NCI-H345 (cell line): ENCODE results near the gene MYOD1.

Experiments
- DNase-seq: peaks from one replicate; lab custom pipeline; 2025; lab: John Stamatoyannopoulos, UW

MYOD1 gene

DNA sequence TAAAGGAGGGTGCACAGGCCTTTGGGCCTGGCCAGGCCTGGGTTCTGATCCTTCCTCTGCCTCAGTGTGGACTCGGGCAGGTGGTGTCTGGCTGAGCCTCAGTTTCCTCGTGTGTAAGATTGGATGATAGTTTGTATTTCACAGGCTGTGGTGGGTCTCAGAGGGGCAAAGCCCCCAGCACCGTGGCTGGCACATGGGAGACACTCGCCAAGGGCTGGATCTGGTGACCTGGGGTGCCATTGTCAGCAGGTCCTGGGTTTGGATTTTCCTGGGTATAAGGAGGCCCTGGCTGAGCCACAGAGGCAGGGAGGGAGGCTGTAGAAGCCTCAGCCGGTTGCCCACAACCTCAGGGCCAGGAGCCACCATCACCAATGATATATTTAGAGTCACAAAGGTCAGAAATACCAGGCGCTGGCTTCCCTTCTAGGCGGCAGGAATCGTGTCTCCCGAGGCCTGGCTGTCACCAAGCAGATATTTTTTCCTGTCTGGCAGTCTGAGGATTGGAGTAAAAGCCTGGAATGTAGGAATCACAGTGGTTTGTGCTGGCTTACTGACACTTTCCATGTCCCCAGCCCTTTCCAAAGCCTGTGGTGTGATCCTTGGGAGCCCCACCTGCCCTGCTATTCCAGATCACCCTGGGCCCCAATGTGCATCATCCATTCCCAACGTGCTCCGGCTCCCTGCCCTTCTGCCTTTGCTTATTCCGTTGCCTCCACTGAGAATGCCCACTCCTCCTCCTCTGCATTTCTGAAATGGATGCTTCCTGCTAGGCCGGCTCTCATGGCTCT lies 30.8 kb downstream of the MYOD1 start:
- no peak for DNase-seq

DNA sequence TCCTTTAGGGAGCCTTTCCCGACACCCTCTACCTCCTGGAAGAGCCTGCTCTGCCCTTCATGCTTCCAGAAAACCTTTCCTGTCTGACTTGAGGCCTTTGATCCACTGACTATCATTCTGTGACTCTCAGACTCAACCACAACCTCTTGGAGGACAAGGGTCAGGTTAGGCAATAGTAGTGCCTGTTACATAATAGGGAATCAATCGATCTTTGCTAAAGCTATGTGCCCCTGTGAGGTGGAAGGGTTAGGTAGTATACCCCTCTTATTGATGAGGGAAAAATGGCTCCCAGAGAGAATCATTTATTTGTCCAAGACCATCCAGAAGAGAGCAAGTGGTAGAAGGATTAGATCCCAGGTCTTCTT lies 31.4 kb downstream of the MYOD1 start:
- DNase-seq = no peak

DNA sequence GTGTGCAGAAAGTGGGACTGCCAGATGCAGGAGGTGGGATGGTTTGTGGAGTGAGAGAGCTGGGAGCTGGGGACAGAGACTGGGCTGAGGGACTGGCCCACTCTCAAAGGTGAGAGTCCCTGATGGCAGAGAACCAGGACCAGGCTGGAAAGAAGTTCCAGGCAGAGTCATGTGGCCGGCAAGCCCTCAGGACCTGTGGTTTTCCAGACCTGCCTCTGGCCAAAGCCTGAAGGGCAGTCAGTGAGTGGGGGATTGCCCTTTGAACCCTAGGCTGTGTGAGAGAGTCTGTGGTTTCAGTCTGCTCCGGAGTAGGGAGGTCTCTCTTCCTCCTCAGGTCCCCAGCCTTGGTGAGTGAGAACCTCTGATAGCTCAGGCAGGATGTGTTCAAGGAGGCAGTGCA lies 32.2 kb downstream of the MYOD1 start:
- no peak for DNase-seq

DNA sequence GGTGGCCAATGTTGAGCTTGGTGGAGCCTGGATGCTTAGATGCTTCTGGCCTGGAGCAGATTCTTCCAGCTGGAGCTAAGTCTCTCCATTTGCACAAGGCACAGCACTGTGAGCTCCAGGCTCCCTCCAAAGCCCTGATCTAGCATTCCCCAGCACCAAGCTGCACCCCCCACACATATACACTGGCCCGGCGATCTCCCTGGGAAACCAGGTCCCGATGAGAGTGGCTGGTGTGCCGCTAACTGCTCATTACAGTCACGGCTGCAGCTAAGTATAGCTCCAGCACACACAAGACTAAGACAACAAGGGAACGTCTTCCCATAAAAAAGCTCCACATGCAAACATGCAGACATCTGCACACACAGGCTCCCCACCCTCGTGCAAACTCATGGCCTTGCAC lies 32.8 kb downstream of the MYOD1 start:
- no peak for DNase-seq

DNA sequence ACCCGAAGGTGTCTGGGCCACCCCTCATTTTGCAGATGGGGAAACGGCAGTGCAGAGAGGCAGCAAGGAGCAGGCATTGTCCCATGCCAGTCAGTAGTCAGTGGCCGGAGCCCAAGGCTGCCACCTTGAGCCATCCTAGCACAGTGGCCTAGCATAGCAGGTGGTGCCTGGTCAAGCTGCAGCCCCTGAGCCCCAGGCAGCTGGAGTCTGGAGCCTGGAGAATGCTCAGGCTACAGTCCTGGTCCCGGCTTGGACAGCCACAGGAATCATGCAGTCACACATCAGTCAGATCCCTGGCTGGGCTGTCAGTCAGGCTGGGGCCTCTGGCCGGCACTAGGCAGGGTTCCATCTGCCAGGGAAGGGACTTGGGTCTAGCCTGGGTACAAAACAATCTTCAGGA lies 33.8 kb downstream of the MYOD1 start:
- no peak for DNase-seq

DNA sequence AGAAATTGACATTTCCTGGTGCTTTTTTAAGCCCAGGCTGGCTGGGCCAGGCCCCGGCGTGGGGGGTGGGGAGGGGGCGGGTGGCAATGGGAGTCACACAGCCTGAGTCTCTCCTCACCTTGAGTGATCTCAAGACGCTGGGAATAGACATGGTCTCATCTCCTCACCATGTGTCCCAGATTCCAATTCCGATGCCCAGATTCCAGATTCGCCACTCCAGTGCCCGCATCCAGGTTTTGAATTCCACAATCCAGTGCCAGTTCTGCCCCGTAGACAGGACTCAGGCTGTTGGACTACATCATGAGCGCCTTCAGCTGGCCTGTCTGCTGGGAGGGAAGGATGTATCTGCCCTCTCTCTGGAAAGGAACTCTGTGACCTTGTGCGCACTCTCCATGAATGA lies 34.3 kb downstream of the MYOD1 start:
- DNase-seq = no peak

DNA sequence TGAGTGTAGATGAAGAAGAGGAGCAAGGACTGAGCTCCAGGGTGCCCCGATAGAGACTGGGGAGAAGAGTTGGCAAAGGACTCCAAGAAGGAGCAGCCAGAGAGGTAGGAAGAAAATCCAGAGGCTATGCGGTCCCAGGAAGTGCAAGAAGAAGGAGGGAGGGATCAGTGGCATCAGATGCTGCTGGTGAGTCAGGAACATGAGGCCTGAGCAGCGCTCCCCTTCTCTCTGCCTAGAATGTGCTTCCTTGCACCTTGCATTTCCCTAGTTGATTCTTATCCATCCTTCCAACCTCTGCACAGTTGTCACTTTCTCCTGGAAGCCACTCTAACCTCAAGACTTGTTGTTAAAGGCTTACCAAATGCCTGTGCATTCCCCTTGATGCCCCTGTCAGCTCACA lies 36.5 kb downstream of the MYOD1 start:
- no peak for DNase-seq

DNA sequence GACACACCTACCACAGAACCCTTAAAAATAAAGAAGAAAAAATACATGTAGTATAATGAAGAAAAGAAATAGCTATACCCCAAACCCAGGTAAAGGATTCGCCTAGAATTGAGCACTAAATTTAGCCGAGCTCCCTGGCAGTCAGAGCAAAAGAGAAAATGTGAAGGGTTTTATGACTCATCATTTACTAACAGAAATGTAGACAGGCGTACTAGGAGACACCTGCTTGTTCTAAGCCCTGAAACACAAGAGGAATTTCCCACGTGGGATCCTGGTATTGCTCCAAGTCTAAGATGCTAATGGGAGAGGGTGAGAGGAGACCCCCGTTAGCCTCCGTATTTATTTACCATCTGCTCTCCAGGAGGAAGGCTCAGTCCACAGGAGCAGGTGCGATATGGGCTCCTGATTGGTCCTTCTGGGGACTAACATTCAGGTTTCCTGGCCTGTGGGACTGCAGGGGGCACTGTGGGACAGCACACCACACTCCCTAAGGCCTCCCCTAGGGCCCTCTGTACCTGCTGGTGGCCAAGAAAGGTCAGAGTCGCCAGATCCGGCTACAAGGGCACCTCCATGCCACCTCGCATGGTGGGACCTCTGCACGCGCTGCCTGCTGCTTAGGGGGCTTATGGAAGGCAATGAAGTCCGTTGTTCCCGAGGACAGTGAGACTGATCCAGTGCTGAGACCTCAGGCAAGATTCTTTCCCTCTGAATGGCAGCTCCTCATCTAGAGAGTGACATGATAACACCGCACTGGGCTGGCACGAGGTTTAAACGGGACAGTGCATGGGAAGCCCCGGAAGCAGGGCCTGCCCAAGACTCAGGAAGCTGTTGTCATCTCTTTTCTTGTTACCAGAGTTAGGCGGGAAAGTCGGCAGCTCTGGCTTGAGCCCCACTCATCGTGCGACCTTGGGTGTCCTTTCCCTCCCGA lies 41.0 kb downstream of the MYOD1 start:
- DNase-seq = peak; percentile 51

DNA sequence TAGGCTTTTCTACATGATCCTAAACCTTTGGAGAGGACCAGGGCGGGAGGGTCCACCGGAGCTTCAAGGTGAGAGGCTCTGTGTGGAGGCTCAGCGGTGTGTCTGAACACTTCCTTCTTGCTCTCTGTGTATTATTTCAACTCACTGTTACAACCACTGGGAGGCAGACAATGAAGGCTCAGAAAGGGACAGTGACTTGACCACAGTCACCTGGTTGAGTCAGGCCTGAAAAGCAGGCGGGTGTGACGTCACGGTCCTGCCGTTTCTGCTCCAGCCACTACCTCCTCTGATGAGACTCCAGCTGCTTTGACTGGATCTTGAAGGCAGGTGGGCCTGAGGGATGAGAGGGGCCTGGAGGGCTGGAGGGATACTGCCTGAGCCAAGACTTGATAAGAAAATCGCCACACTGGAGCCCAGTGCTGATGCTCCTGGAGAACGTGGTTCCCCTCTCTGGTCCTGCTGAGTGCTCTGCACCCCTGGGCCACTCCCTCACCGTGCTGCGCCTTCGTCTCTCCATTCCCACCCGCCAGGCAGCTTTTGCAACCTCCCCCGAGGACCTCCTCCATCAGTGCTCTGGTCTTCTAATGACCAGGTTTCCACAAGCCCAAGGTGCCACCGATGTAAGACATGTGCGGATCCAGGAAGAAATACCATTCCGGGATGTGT lies 43.1 kb downstream of the MYOD1 start:
- no peak for DNase-seq

DNA sequence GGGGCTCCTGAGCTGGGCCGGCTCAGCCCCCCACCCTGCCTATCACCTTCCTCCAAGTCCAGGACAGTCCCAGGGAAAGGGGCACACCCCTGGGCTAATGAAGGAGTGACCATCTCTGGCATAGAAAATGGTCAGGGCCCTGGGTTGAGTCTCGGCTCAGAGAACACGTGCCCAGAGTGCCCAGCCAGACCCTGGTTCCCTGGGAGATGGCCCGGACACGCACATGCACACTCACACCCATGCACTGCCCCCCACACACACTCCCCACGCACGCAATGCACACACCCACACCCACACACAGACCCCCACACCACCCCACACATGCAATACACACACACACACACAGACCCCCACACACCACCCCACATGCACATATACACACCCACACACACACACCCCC lies 43.9 kb downstream of the MYOD1 start:
- DNase-seq = no peak

DNA sequence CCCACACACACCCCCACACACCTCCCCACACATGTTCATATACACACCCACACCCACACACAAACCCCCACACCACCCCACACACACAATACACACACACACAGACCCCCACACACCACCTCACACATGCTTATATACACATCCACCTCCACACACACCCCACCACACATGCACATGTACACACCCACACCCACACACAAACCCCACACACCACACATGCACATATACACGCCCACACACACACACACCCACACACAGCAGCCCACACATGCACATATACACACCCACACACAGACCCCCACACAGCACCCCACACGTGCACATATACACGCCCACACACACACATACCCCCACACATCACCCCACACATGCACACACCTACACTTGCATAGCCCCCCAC lies 44.3 kb downstream of the MYOD1 start:
- DNase-seq = no peak

DNA sequence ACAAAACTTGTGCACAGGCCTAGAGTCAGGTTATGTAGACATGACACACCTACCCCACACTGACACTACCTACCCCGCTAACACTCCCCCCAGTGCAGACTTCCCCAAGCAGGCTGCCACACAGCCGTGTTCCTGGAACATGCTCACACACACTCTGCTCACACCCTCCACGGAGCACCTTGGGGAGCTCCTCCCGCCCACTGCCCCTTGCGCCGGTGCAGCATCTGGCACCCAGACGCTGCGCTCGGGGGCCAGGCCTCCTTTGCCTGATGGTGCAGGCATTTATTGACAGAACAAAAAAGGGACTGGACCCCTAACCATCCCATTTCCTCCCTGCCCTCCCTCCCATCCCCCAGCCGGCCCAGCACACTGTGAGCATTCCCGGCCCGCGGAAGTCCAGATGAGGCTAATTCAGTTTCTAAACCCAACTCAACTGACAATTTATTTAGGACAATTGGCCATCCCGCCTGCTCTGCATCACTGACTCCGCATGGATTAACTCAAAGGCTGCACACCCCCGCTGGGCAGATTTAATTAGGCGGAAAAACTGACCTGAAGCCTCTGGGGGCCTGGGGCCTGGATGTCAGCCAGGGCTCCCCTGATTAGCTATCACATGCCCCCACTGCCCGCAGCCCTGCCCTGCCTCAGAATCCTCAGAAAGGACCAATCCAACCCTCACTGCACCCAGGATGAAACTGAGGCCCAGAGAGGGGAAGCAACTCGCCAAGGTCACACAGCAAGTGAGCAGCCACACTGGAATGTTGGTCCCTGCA lies 45.3 kb downstream of the MYOD1 start:
- no peak for DNase-seq

DNA sequence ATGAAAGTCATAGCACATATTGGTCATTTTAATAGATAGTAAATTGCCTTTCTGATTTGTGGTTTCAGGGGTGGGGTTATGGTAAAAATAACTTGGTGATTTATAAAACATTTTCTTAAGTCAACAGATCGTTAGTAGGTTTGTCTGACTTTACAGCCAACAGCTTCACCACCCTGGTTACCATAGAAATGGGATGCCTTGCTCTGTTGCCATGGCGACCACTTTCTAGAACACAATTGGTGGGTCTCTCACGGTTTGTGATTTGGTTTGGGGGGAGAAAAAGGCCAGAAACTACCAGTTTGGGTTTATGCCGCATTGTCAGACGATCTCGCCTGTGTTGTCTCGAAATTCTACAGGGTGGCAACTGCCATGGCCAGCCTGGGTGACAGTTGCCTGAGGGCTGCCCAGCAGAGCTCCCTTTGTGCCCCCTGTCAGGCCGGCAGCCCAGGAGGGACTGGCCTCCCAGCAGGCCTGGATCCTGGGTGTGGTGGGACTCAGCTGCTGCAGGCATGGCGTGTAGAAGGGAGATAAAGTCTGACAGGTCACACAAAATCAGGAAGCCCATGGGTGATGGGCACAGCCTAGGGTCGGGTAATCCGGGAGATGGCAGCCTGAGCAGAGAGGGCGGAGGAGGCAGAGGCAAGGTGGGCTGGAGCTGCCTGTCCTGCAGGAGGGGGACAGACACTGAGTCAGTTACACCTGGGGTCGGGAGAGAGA lies 46.1 kb downstream of the MYOD1 start:
- no peak for DNase-seq

DNA sequence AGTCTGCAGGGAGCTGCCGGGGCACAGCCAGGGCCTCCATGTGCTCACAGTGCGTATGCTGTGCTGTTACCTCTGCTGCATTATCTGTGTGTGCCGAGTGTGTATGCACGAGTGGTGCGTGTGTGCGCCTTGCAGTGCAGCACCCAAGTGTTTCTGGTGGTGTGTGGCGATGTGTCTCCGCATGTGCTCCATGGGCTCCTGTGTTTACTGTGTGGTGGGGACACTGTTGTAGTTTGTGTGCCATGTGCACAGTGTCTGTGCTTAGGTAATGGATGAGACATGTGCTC lies 46.6 kb downstream of the MYOD1 start:
- no peak for DNase-seq

DNA sequence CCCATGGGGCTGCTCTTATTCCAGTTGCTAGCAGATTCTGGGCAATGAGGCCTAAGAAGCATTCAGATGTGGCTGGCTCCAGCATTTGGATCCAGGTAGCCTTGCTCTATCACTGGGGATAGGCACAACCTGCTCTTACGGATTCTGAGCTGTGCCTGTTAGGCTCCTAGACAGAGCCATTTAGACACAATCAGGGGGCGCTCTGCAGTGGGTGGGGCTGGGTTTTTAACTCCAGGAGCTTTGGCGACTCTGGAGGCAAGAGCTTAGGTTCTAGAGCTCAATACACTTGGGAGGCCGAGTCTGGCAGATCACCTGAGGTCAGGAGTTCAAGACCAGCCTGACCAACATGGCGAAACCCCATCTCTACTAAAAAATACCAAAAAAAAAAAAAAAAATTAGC lies 47.2 kb downstream of the MYOD1 start:
- no peak for DNase-seq

DNA sequence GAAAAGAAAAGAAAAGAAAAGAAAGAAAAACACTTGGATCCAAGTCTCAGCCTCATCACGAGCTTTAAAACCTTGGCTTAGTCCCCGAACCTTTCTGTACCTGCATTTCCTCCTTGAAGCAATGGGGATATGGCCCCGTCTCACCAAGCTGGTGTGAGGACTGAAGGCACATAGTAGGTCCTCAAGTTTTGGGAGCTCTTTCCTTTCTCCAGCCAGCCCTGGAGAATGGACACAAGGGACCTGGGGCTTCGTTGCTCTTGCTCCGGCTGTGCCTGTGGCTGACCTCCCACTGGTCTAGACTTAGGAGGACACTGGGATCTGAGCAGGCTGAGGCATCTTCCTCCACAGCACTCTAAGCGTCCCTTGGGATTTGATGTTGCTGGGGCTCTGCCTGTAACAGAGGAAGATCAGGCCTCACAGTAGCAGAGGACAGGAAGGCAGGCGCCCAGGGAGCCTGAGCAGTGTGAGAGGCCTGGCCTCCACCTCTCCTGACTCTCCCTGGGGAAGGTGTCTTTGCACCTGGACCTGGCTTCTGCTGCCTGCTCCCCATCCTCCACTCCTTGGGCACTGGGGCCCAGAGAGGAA lies 48.0 kb downstream of the MYOD1 start:
- no peak for DNase-seq

DNA sequence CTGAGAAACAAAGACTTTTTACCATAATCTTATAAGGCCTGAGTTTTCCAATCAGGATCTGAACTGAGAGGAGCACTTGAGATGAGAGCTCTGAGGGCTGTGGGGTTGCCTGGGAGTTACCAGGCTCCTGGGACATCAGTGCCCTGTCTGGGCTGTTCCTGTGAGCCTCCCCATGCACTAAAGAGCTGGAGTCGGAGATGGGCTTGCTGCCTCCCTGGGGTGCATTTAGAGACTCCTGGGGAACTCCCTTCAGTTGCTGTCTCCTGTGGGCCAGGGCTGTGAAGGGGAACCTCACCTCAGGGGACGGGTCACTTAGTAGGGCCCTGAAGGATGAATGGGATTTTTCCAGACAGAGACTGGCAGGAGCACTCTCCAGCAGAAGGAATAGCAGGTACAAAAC lies 48.5 kb downstream of the MYOD1 start:
- no peak for DNase-seq

DNA sequence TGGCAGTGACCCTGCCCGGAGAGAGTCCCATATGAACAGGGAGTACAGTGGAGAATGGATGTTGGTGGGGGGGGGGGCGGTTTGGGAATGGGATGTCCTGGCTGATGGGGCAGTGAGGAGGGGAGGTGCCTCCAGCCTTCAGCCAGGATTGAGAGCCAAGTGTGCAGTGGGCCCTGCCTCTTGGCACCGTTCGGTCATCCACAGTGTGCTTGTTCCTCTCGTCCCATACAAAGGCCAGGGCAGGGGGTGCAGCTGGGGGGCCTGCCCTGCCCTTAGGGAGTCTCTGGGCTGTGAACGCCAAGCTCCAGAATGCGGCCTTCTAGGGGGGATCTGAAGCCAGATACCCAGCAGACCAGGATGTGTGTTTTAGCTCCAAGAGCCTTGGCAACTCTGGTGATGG lies 49.2 kb downstream of the MYOD1 start:
- DNase-seq = no peak

DNA sequence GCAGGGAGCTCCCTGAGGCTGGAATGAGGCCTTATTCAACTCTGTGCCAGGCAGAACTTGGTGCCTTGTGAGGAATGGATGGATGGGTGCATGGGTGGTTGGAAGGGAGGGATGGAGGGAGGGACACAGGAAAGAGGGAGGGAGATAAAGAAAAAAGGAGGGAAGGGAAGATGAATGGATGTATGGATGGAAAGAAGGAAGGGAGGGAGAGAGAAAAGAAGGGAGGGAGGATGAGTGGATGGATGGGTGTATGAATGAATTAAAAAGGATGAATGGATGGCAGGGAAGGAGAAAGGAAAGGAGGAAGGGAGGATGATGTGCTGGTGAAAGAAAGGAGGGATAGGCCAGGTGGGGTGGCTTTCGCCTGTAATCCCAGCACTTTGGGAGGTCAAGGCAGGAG lies 49.8 kb downstream of the MYOD1 start:
- DNase-seq = no peak

DNA sequence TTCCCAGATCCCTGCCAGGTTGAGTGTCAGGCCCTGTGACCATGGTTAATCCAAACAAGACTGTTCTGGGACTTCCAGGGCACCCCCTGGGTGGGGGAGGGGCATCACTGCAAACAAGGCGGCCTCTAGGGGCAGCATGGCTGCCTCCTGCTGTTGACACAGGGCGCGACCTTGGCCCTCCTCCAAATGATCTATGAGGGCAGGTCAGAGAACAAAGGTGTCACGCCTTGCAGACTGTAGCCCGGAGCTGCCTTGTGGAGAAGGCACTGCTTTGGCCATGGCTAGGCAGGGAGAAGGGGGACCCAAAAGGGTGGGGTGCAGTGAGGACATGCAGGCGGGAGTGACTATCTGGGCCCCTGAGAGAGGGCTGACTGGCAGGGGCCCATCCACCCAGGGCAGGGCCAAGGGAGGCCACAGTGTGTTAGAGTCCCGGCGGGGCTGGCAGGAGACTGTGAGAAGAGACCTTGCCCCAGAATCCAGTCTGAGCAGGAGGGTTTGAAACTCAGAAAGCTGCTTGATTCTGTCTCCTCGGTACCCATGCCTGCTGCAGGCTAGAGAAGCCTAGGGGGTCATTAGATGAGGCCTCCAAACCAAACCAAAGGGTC lies 50.8 kb downstream of the MYOD1 start:
- DNase-seq = no peak

DNA sequence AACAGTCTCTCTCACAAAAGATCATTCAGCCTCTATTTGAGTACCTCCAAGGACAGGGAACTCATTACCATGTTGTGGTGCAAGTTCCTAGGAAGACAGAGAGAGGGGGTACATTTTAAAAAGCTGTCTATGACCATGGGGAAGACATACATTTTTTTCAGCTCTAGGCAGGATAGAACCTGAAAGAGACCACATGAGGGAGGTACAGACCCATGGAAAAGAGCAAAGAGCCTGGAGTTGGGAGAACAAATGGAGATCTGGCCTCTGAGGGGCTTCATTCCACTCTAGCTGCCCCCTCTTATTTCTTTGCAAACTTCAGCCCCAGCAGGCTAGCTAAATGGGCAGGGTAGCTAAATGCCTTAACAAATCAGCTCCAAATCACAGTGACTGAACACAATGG lies 51.5 kb downstream of the MYOD1 start:
- no peak for DNase-seq
